Bronchial epithelial cell (primary cell): ENCODE data around the gene ATXN7L2. TPM values are rescaled to one million over a fixed set of nuclear protein-coding genes. Genes with fewer than 3 reads are reported as not detected.

Experiments used
- DNase-seq: peaks from one replicate; pipeline ENCODE4 v3.0.0-alpha.2; 2010; ENCODE audit warnings: low read depth
- FAIRE-seq: peaks from 2 replicates; lab custom pipeline; 2011; peaks lifted over from hg19 to GRCh38; lab: Jason Lieb, UNC
- H3K27me3 ChIP-seq: 2 replicates; pipeline ENCODE4 v1.5.1; 2011; ENCODE audit warnings: low read length; ENCODE audit not compliant: control insufficient read depth, insufficient read depth
- H3K36me3 ChIP-seq: 2 replicates; pipeline ENCODE4 v1.5.1; 2011; ENCODE audit warnings: low read length; ENCODE audit not compliant: control insufficient read depth, insufficient read depth
- H3K4me3 ChIP-seq: 2 replicates; pipeline ENCODE4 v1.5.1; 2011; ENCODE audit warnings: mild to moderate bottlenecking, low read depth, low read length, control low read depth
- CTCF ChIP-seq: IDR thresholded peaks from 2 replicates; pipeline ENCODE4 v1.5.1; 2011; ENCODE audit warnings: mild to moderate bottlenecking, moderate library complexity, low read length, control low read depth, inconsistent platforms; ENCODE audit not compliant: insufficient read depth, severe bottlenecking
- total RNA-seq: library from RNA; depleted of rRNA; stranded (reverse); fragments of >200 nt; gene quantifications from 2 replicates; pipeline ENCODE4 v1.2.1, GENCODE V29; 2014

Gene ATXN7L2
- total RNA-seq, 1 donor from 2014 or later: 1.3 TPM

- FAIRE-seq (no peak), DNase-seq (no peak)
- Histone ChIP-seq H3K36me3 (no peaks in the 10 kb centered on the region), H3K27me3 (no peaks in the 10 kb centered on the region), H3K4me3 (no peak overlapping the region)
- no peak for TF ChIP-seq CTCF
These were observed 51.8 kb downstream of the ATXN7L2 start for GRCh38 chr1:109535481-109535880.

DNA sequence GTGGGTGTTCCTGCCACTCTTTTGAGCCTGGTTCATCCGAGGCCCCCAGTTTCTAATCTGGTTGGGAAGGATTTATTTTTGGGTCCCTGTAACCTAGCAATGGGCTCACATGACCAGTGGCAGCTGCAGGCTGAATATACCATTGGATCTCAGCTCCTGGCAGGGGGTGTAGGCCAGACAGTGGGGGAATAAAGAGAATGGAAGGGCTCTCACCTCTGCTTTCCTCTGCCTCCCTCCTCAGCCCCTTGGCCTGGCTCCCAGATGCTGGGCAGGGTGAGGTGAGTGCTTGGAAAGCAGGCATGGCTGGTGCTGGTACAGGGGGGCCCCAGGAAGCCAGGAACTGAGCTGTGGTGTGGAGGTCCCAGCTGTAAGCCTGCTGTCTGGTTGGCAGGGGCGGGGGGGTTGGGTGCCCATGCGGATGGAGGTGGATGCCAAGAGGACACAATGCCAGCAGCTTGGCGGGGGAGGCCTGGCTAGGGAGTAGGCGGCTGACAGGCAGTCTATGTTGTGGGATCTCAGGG lies 52.3 kb downstream of the ATXN7L2 start:
- TF ChIP-seq CTCF: no peak
- H3K36me3 ChIP-seq: no peaks in the 10 kb centered on the region
- DNase-seq: no peak
- no peak overlapping the region for H3K4me3 ChIP-seq
- H3K27me3 ChIP-seq: no peaks in the 10 kb centered on the region
- no peak for FAIRE-seq

DNA sequence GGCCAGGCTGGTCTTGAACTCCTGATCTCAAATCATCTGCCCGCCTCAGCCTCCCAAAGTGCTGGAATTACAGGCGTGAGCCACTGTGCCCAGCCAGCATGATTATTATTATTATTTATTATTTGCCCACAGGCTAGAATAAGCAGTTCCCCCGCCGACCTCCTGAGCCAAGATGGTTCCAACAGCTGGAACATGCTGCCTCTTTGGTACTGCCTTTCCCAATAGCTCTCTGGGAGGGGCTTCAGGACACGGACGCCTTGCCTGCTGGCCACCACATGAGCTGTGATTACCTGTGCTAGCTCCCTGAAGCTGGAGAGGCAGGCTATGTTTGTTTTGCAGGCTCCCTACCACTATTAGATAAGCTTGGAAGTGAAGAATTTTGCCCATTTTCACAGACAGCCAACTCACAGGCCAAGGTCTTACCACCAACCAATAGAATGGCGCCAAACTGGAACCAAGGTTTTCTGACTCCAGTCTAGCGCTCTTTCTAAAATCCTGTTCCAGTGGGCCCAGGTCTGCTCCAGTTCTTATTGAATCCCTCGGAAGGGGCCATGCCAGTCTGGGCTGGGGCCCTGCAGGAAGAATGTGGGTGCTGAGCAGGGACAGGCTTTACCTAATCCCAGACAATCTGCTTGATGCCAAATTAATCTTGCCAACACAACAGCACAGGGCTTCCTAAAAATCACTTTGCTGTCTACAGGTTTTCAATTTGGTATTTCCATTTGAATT lies 53.9 kb downstream of the ATXN7L2 start:
- Histone ChIP-seq H3K27me3 (no peaks in the 10 kb centered on the region), H3K4me3 (no peak overlapping the region), H3K36me3 (no peaks in the 10 kb centered on the region)
- DNase-seq: no peak
- FAIRE-seq: no peak
- no peak for TF ChIP-seq CTCF

- H3K36me3 ChIP-seq: no peaks in the 10 kb centered on the region
- FAIRE-seq (no peak), DNase-seq (no peak)
These were observed 55.3 kb downstream of the ATXN7L2 start for GRCh38 chr1:109538827-109539555.

GRCh38 chr1:109539676-109540075 lies 56.0 kb downstream of the ATXN7L2 start, which contains the start of gene GPR61:
Gene GPR61 (plus strand): TSS chr1:109539872. CDS start chr1:109543023, 3,151 bp downstream.
- no peaks in the 10 kb centered on the region for H3K27me3 ChIP-seq
- no peak within 1 kb of the TSS for H3K4me3 ChIP-seq
- no peak for TF ChIP-seq CTCF
- FAIRE-seq (no peak), DNase-seq (no peak)
- H3K36me3 ChIP-seq: no peaks in the 10 kb centered on the region

More at GRCh38 chr1:109538827-109539555, 55.3 kb downstream of the ATXN7L2 start:
- Histone ChIP-seq H3K4me3 (no peak overlapping the region), H3K27me3 (no peaks in the 10 kb centered on the region)
- no peak for TF ChIP-seq CTCF
